Stomach smooth muscle (tissue), 2 donors: ENCODE data around the gene GTF2IRD2.
"Not testable (repeated sequence)": the region's sequence is repeated elsewhere in the genome, so short reads cannot be mapped to it uniquely, and the experiment has no call there.

Experiments used
- H3K27ac ChIP-seq: one replicate; pipeline ENCODE4 v1.7.0; 2013; ENCODE audit warnings: mild to moderate bottlenecking, low read length, inconsistent platforms
- H3K27me3 ChIP-seq, 2 donors: one replicate each; pipeline ENCODE4 v1.7.0; 2013; ENCODE audit warnings: low read length in 2 of 2; ENCODE audit not compliant: insufficient read depth in 2 of 2, control insufficient read depth in 1 of 2
- H3K36me3 ChIP-seq, 2 donors: one replicate each; pipeline ENCODE4 v1.7.0; 2013; ENCODE audit warnings: low read length in 2 of 2; ENCODE audit not compliant: control insufficient read depth in 2 of 2, insufficient read depth in 2 of 2
- H3K4me1 ChIP-seq: one replicate; pipeline ENCODE4 v1.7.0; 2013; ENCODE audit warnings: low read length; ENCODE audit not compliant: control insufficient read depth, insufficient read depth
- H3K4me3 ChIP-seq, 2 donors: one replicate each; pipeline ENCODE4 v1.7.0; 2013; ENCODE audit warnings: low read length in 2 of 2
- H3K9ac ChIP-seq, 2 donors: one replicate each; pipeline ENCODE4 v1.7.0; 2013; ENCODE audit warnings: low read length in 2 of 2, mild to moderate bottlenecking in 1 of 2
- H3K9me3 ChIP-seq, 2 donors: one replicate each; pipeline ENCODE4 v1.7.0; 2013; ENCODE audit warnings: low read length in 2 of 2; ENCODE audit not compliant: control insufficient read depth in 2 of 2
- donor health status: healthy.
- donor health status: Pancreatic carcinoma.

GTF2IRD2 gene

GRCh38 chr7:74830411-74830810, 21.0 kb downstream of the GTF2IRD2 start:
- not testable (repeated sequence) for H3K9me3 ChIP-seq, H3K4me1 ChIP-seq, H3K27me3 ChIP-seq, H3K36me3 ChIP-seq, H3K4me3 ChIP-seq, H3K27ac ChIP-seq, H3K9ac ChIP-seq

GRCh38 chr7:74829959-74830358, 21.4 kb downstream of the GTF2IRD2 start:
- not testable (repeated sequence) for H3K9me3 ChIP-seq

GRCh38 chr7:74821259-74821658, 30.1 kb downstream of the GTF2IRD2 start:
- not testable (repeated sequence) for H3K27me3 ChIP-seq, H3K4me3 ChIP-seq, H3K9ac ChIP-seq, H3K9me3 ChIP-seq, H3K36me3 ChIP-seq, H3K27ac ChIP-seq, H3K4me1 ChIP-seq

More at GRCh38 chr7:74829959-74830358, 21.4 kb downstream of the GTF2IRD2 start:
- H3K27me3 ChIP-seq, H3K4me3 ChIP-seq, H3K4me1 ChIP-seq, H3K27ac ChIP-seq, H3K36me3 ChIP-seq, H3K9ac ChIP-seq: not testable (repeated sequence)

- H3K36me3 ChIP-seq, H3K9ac ChIP-seq, H3K9me3 ChIP-seq, H3K4me1 ChIP-seq, H3K27ac ChIP-seq, H3K27me3 ChIP-seq, H3K4me3 ChIP-seq: not testable (repeated sequence)
These were observed 31.1 kb downstream of the GTF2IRD2 start for GRCh38 chr7:74820146-74820805.

- H3K36me3 ChIP-seq, H3K9ac ChIP-seq, H3K9me3 ChIP-seq, H3K27me3 ChIP-seq, H3K27ac ChIP-seq, H3K4me1 ChIP-seq, H3K4me3 ChIP-seq: not testable (repeated sequence)
These were observed 35.5 kb downstream of the GTF2IRD2 start for GRCh38 chr7:74815882-74816281.

- not testable (repeated sequence) for H3K9me3 ChIP-seq, H3K27ac ChIP-seq, H3K27me3 ChIP-seq, H3K36me3 ChIP-seq, H3K4me1 ChIP-seq, H3K9ac ChIP-seq, H3K4me3 ChIP-seq
These were observed 52.8 kb downstream of the GTF2IRD2 start for GRCh38 chr7:74798644-74799043.

- H3K27ac ChIP-seq, H3K27me3 ChIP-seq, H3K4me3 ChIP-seq, H3K36me3 ChIP-seq, H3K4me1 ChIP-seq, H3K9ac ChIP-seq, H3K9me3 ChIP-seq: not testable (repeated sequence)
These were observed 53.4 kb downstream of the GTF2IRD2 start for GRCh38 chr7:74797848-74798622.

GRCh38 chr7:74789200-74789736, 62.1 kb downstream of the GTF2IRD2 start:
- H3K9ac ChIP-seq, H3K9me3 ChIP-seq, H3K4me3 ChIP-seq, H3K36me3 ChIP-seq, H3K4me1 ChIP-seq, H3K27me3 ChIP-seq, H3K27ac ChIP-seq: not testable (repeated sequence)

GRCh38 chr7:74788369-74789150, 62.8 kb downstream of the GTF2IRD2 start:
- H3K27me3 ChIP-seq, H3K36me3 ChIP-seq, H3K9ac ChIP-seq, H3K4me1 ChIP-seq, H3K9me3 ChIP-seq, H3K27ac ChIP-seq: not testable (repeated sequence)
- peak overlapping the region in 1 of 2 donors; percentile 22 for H3K4me3 ChIP-seq

GRCh38 chr7:74783595-74783994, 67.8 kb downstream of the GTF2IRD2 start:
- H3K9me3 ChIP-seq, H3K9ac ChIP-seq, H3K4me1 ChIP-seq, H3K4me3 ChIP-seq, H3K27ac ChIP-seq, H3K36me3 ChIP-seq, H3K27me3 ChIP-seq: not testable (repeated sequence)
